Activated CD4-positive, alpha-beta T cell treated with anti-CD3 and anti-CD28 coated beads, Interleukin-10, Interleukin-2, amounts not matched to agents 100 ng/mL and 50 ng/mL, durations not matched to agents 16 hours and 8 hours (primary cell): ENCODE data around the gene MCTP1.

Experiments used
- DNase-seq: peaks from one replicate; pipeline ENCODE4 v3.0.0-alpha.2; 2020

Gene MCTP1

DNA sequence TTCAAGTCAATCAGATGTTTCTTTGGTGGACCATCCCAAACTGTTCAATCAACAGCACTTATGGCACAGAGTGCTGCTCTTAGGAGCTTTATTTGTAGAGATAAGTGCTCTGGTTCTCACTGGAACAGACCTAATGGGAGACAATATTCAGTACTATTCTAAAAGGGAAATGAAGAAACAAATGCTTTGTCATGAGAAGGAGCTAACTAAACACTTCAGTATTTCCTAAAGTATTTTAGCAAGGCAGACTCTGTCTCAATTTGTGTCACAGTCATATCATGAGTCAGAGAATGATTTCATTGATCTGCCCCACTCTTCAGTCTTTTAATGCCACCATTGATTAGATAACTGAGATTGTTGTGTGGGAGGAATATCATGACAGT is 491.1 kb downstream of the MCTP1 start:
- DNase-seq: peak; percentile 81

DNA sequence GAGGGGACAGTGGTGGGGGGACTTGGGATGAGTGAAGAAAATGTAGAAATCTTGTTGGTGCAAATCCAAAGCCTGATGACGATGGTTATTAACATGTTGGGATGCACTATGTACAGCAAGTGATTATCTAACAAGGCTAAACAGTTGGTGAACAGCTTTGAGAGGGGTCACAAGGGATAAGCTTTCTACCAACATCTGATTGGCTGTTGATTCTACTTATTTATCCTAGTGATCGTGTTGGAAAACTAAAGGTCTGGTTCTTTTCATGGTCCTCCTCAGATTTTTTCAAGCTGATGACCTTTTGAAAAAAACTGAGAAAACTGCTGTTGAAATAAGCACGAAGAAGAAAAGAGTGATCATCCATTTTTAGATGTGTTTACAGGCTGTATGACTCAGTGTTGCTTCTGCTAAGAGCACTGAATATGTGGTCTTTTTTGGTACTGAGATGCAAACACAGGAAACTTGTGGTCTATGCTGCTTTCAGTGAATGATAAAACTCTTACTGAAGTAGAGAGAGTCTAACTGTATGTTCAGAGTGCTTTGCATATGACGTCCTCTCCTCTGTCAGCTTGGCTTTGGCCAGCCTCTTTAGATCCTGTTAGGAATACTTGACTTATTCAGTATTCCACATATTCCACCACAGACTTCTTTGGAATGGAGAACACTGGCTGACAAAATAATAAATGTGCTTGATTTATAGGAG is 491.6 kb downstream of the MCTP1 start:
- DNase-seq: peak; percentile 93

DNA sequence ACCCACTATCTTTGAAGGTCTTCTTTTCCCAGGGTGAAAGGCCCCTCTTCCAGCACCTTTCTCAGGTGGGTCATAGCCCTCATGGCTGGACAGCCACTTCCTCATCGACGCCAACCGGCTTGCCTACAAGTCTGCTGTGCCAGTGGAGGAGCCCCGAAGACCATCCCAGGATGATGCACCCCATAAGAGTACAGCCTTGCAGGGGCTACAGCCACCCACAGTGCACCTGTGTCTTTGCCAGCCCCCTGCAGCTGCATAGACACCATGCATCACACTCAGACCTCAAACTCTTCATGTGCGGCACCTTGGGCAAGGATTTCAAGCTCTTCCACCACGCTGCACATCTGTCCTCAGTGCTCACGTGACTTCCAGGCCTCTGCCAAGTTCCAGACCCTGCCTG is 493.1 kb downstream of the MCTP1 start:
- DNase-seq: no peak

DNA sequence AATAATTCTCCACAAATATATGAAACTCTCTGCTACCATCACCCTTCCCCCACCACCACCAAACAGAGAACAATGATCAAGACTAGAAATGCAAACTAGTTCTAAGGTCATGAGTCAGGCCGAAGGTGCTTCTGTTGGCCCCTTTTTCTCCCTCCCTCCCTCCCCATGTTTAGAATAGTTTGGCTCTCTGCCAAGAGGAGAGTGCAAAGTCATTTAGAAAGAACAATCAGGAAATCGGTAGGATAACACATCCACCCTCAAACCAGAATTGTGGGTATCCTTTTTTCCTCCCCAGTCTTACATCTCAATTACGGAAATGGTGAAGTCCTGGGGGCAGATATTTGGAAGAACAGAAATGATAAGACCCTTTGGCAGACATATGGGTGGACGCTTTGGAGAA is 496.4 kb downstream of the MCTP1 start:
- DNase-seq: peak; percentile 46

DNA sequence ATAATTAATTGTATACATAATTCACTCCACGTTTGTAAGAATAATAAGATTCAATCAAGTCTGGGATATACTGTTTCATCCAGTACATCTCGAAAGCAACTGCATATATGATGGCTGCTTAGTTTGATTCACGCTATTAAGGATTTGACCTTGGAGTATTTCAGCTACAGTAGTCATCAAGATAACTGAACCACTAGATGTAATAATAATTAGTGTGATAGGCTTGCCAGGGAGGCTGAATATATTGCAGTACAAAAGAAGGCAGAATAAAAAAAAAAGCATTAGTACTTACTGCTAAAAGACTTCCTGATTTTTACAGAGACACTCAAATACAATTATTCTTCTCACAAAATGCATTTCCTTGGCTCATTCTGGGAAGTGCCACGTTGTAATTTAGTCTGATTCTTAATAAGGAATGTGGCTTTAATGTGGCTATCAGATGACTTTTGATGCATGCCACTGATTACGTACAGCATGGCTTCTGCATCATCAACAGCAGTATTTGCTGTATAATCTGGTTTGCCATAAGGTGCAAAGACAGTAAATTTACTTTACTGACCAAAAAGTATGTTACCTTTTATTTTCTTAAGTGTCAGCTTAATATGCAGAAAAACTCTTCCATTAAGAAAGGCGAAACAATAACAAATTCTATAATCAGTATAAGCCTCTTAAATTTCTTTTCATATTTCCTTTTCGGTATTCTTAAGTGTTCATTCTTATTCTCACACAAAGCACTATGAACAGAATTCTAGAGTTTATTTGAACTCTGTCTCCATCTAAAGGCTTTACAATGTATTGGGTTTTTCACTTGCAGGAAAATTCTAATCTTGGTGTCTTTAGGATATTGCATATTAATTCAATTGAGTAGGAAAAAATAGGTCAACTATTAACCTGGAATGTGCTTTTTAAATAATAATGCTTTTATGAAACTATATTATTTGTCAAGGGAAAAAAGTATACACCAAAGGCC is 500.1 kb downstream of the MCTP1 start:
- no peak for DNase-seq

DNA sequence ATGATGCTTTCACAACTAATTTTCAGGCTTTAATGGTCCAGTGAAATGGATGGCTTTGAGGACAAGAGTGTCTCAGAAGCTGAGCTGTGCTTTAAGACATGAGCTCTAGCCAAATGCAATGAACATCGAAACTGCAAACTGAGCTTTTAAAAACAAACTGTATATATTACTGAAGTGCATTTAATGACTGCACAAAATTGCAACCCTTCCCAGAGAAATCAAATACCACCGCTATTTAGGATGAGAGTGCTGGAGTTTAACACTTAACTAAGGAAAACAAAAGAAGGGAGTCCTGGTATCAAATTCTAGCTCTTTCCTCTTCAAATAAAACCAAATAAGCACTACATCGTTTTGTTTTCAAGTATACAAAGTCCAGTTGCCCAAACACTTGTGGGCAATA is 502.5 kb downstream of the MCTP1 start:
- DNase-seq: no peak

DNA sequence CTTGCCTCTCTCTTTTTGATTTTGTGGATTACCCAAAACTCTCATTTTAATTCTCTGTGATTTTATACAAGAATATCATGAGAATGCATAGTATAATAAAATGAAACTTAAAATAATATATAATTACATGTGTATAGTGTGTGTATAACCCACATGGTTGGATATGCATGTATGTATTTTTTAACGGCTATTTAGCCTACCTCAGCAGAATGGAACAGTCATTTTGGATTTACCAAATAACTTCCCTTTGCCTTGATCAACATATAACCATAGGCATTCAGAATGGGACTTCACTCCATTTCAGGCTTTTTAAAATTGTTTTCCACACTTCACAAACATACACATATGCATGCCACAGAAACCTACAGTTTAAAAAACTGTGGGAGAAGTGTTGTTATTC is 505.2 kb downstream of the MCTP1 start:
- no peak for DNase-seq

DNA sequence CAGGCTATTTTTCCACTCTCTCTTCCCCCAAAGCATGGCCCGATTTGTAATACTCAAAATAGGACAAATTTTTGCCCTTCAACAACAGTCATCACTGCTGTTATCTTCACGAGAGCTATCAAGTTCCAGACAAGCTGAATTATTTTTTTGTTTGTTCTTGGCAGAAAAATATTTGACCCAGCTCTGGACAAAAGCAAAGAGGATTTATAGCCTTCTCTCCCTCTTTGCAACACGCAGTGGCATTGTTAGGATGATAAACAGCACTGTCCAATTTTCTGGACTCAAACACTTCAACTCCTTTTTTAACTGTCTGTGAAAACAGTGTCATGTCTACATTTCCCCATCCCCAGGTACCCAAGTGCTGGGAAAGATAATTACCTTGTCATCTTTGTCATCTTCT is 506.2 kb downstream of the MCTP1 start:
- no peak for DNase-seq

DNA sequence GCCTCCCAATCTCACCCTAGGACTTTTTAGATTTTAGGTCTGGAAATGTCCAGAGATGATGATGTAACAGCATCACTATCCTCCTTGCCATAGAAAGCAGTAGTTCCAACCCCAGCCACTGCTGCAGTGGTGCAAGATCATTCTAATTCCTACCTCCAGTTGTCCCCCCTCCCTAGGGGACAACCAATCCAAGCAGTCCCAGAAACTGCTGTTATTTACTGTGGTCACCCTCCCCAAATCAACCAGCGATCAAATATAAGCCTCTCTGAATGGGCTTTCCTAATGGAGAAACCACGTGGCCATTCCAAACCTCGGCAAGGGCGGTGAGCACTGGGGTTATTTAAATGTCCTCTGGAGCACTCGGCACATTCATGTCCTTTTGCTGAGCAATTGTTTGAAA is 506.6 kb downstream of the MCTP1 start:
- DNase-seq: no peak

DNA sequence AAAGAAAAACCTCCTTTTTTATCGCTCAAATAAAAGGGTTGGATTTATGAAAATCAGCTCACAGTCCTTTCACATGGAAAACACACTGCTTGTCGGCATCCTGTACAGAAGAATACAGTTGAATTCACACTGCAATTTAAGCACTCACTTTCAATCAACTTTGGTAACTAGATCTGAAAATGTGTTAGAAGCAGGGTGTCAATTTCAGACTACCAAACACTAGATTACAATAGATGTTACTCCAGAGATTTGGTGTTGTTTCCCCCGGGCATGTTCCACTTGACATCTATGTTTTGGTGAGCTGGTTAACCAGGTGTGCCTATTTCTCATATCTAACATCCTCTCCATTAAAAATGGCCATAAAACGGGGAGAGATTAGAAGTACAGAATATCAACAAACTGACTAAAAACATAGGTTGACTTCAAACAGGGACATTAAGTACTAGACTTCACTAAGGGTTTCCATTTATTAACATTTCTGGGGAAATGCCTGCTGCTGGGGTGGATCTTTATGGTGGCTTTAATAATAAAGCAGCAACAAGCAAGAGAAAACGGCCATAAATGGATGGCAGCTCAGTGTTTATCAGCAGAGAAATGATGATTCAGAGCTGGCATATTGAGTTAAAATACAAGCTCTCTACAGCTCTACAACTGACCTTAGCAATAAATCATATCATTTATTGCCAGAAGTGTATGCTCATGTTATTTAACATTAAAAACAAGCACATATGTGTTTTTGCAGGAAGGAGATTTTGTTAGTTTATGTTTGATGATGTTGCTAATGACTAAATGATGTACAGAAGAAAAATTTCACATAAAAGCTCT is 507.6 kb downstream of the MCTP1 start:
- no peak for DNase-seq

DNA sequence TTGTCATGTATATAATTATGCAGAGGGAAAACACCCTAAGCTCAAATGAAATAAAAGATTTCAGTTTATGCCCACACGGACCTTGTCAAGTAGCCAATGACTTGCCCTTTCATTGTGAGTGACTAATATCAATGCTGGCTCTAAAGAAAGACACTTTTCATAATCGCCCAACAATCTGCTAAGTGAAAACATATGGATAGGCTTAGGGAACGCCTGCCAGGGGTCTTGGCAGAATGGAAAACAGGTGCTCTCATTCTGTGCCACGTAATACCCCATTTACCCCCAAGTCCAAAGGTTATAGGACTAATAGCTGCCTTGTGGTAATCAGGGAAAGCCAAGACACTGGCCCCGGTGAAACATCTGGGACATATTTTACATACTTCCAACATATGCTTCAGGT is 508.7 kb downstream of the MCTP1 start:
- no peak for DNase-seq

DNA sequence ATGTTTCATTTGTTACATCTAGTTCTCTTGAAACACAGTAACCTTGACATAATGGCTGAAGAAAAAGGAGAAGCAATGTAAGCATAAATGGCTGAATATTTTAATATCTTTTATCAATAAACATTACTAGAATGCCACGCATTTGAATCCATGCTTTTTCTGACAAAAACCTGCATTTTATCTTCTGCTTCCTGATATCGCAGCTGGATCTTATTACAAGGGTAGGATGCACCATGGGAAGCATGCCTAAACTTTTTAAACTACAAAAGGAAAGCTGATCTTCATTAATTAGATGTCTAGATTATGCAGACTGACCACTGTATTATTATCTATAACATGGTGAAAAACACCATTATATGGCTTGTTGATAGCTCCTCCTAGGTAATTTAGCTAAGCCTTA is 509.8 kb downstream of the MCTP1 start:
- no peak for DNase-seq

DNA sequence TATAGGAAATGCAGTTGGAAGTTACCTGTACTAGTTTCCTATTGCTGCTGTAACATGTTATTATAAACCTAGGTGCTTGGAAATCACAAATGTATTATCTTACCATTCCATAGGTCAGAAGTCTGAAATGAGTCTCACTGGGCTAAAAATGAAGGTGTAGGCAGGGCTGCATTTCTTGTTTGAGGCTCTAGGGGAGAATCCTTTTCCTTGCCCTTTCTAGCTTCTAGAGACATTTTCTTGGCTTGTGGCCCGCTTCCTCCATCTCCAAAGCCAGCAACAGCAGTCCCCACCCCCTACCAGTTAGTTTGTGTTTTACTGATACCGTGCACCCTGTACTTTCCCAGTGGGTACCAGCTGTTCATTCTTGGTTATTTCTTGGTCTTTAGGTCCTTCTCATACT is 513.2 kb downstream of the MCTP1 start:
- no peak for DNase-seq

DNA sequence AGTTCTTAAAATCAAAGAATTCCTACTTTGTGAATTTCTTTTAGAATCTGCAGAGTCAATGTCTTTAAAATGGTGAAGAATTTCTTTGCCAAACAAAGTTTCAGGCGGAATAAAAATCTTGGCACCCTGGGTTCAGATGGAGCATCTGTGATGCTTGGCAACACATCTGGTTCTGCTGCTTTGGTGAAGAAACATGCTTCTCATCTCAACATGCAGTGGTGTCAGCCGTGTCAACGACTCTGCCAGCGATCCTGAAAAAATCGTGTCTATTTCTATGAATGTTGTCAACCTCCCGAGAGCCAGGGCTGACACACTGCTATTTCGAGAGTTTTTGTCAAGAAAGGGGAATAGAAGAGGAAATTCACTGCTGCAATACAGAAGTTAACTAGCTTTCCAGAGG is 514.9 kb downstream of the MCTP1 start:
- no peak for DNase-seq

DNA sequence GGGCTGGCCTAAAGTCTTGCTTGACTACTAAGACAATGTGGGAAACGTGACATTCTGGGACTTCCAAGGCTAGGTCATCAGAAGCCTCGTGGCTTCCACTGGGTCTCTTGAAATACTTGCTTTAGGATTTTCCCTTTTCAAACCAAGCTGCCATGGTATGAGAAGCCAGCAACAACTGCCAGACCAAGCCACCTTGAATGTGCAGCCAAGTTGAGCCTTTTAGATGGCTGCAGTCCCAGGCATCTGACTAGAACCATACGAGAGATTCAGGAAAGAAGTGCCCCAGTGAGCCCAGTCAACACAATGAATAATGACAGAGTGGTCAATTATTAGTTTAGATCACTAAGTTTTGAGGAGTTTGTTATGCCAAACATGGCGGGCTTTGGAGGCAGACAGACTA is 523.1 kb downstream of the MCTP1 start:
- no peak for DNase-seq

DNA sequence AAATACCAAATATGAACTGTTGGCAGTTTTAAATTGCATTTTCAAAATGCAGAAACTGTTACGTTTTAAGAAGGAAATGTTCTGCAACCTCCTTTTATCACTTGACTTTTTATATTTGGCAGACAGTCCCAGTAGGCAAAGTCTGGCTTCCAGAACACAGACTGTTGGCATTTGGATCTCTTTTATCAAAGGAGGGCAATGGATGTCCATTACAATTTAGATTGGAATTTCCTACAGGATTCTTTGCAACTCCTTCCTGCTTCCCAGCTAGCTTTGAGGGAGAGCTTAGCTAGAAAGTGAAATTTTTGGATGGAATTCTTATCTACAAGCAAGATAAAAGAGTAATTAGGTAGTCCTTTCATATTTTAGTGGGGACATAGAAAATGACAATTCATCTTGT is 523.8 kb downstream of the MCTP1 start:
- no peak for DNase-seq

DNA sequence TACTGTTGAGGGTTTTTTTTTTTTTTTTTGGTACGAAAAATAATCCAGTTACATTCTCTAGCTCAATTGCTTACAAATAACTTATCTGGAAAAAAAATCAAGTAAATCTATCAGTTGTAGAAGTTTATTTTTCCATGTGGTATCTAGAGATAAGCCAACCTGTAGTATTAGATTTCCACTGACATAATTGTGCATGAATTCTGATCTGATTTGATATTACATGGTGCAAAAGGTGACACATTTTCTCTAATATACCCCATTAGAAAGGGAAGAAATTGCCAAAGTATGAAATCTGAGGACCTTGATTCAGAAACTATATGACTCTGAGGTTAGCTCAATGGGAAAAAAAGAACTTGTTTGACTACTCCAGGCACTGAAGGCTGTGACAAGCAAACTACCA is 524.9 kb downstream of the MCTP1 start:
- DNase-seq: no peak

DNA sequence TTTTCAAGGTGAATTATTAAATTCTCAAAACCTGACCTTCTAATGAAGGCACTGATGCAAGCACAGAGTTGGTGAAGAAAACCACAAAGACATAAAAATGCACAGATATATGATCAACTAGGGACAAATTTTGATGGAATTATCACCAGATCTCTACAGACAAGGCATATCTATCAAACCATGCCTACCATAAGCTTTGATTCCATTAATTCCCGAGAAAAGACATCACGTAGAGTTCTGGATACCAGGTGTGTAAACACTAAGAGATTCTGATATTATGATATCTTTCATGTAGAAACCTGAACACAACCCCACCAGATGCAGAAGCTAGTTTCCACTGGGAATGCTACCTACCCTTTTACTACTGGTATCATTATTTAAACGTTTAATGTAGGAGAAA is 525.9 kb downstream of the MCTP1 start:
- DNase-seq: no peak

DNA sequence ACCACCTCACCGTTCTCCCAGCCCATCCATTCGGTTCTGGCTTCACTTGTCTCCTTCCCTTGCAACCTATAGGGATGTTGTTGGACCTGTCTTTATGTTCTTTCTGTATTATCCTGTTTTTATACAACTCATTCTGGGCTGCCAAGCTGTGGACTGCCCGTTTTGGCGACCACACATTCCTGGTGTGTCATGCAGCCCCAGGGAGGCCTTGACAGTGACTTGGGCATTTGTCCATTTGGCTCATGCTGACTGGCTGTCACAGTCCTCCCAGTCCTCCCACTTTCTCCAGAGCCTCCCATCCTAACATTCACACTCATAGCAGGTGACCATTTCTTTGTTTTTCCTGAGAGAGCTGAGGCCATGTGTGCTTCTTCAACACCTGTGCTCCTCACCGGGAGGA is 530.1 kb downstream of the MCTP1 start:
- DNase-seq: no peak

DNA sequence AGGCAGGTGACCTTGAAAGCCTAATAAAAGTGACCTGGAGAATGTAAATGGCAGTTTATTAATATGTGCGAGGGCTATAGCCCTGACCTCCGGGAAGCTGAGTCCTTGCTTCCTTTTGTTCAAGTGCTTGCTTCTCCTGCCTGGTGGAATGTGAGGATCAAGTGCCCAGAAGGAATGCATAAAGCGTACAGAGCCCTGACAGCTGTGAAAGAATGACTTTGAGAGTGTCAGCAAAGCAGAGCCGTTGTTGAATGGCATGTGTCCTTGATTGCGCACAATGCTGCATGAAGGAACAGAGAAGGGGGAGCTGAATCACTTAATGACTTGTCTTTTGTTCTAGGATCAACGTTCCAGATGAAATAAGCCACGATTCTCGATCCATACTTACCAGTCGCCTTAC is 533.4 kb downstream of the MCTP1 start:
- DNase-seq: no peak

DNA sequence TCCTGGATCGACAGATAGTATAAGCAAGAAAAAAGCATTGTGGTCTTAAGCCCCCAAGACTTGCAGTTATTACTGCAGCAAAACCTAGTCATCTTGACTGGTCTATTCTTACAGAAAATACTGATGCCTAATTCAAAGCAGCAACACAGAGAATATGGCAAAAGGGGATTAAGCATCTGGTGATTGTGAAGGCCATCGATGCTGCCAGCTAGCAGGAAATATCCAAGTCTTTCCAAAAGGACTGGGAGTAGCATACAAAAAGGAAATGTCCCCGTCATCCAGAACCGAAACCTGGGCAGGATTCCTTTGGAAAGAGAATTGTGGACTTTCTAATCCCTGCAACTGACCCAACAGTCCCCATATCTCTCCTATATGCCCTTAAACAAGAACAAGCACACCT is 534.2 kb downstream of the MCTP1 start:
- DNase-seq: no peak

DNA sequence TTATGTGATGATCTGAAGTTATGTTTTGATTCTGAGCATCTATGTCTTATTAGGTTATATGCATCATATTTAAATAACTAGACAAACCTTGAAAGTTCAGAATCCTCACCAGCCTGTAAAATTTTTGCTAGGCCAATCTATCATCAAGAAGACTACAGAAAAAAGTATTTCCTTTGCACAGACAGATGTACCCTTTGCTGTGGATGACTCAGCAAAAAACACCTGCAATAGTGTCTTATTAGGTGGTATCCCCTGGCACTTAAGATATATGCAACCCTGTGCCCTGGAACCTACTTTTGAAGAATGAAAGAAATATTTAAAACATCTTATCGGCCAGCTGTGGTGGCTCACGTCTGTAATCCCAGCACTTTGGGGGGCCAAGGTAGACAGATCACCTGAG is 535.9 kb downstream of the MCTP1 start:
- no peak for DNase-seq

DNA sequence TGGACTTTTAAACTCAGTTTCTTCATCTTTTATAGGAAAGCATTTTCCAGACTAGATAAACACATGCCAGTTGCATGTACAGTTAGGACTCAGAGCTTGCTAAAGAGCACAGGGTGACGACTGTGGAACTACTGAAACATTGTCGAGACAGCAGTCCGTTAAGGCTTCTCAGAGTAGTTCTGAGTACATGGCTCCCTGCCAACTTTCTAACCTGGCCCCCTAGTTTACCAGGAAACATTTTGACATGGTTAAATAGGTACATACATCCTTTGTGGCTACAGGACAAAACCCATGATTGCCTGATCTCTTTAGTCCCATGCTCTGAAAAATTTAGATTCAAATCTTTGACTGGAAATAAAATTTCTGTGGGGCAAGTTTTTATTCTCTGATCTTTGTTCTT is 536.7 kb downstream of the MCTP1 start:
- DNase-seq: no peak

DNA sequence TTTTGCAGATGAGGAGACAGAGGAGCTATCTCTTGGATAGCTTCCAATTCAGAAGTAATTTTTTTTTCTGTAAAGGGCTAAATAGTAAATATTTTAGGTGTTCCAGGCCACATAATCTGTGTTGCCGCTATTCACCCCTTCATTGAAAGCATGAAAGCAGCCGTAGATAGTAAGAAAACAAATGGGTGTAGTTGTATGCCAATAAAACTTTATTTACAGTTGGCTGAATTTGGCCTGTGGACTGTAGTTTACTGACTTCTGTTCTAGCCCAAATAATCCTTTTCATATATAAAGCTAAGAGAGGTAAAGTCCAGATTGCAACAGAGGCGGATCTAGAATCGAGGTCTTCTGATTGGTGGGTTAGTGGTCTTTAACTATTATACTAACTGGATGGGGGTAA is 537.5 kb downstream of the MCTP1 start:
- no peak for DNase-seq
